ENCODE data around the gene STK11.

STK11 gene

GRCh38 chr19:1251330-1252220, 46.0 kb downstream of the STK11 start:
- DNase-seq, result peak; percentile 80

GRCh38 chr19:1252221-1252820, 46.7 kb downstream of the STK11 start:
- DNase-seq, result peak; percentile 90

GRCh38 chr19:1252821-1253513, 47.4 kb downstream of the STK11 start:
- DNase-seq, result peak; percentile 90

DNA sequence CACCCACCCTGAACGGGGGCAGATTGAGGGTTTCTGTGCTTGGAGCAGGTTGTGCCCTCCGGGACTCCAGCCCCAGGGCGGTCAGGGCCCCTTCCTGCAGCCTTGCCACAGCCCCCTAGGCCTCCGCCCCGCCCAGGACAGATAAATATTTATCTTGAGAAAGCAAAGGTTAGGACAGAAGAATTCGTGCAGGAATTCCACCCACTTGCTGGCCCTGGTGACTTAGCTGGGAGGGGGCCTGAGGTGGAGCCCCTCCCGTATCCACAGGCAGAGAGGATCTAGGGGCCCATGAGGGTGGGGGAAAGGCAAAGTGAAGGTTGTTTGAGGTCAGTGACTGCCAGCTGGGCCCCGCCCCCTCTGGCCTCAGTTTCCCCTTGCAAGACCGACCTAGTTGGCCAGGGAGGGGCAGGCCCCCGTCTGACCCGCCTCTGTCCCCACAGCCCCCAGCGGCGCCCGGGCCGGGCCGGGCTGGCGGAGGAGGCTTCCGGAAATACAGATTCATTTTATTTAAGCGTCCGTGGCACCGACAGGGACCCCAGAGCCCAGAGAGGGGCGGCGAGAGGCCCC, 48.0 kb downstream of the STK11 start:
- no peak for DNase-seq

- no peak for DNase-seq
These were observed 48.5 kb downstream of the STK11 start for GRCh38 chr19:1254081-1254527.

DNA sequence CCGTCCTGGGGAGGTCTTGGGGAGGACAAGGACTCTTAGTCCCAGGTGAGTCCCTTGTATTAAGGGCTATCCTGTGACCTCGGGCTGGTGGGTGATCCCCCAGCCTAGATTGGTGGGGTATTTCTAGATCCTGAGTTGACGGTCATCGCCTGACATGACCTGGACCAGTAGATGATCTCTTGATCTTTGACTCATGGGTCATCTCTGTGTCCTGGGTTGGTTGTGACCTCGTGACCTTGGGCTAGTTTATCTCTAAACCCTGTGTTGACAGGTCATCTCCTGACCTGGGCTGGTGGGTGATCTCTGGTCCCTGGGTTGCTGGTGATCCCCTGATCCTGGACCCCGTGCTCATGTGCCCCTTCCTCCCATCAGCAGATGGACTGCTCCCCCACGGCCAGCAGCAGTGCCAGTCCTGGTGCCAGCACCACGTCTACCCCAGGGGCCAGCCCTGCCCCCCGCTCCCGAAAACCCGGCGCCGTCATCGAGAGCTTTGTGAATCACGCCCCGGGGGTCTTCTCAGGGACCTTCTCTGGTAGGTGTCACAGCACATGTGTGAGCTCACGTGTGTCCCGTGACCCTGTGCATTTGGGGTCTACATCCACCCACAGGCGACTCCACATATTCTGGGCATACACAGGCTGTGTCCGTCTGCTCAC, 49.1 kb downstream of the STK11 start:
- DNase-seq, result no peak

DNA sequence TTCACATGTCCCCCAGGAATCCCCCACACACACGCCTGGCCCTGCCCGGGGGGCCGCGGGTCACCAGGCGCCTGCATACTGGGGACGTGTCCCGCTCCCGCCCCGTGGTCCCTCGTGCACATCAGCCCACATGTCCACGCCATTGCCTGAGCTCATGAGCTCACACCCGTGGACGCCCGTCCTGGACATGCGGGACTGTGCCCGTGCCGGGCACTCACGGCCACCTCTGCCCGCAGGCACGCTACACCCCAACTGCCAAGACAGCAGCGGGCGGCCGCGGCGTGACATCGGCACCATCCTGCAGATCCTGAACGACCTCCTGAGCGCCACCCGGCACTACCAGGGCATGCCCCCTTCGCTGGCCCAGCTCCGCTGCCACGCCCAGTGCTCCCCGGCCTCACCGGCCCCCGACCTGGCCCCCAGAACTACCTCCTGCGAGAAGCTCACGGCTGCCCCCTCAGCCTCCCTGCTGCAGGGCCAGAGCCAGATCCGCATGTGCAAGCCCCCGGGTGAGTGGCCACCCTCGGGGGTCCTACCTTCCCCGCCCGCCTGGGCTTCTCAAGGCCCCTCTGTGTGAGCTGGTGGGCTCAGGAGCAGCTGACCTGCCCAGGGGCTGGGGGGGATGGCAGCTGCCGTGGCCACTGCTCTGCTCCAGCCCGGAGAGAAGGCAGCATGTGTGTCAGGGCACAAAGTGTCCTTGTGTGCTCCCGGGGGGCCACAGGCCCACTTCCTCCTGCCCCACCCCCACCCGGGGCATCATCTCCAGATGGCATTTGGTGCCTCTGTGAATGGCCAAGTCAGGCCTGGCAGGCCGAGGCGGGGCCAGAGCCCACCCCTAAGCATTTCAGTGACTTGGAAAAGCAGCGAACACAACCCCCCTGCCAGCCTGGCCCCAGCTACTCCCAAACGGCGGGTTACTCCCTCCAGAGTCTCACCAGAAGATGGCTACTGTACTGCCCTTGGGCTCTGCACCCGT, 49.9 kb downstream of the STK11 start:
- no peak for DNase-seq

GRCh38 chr19:1256646-1257474, 51.3 kb downstream of the STK11 start:
- DNase-seq, result no peak

DNA sequence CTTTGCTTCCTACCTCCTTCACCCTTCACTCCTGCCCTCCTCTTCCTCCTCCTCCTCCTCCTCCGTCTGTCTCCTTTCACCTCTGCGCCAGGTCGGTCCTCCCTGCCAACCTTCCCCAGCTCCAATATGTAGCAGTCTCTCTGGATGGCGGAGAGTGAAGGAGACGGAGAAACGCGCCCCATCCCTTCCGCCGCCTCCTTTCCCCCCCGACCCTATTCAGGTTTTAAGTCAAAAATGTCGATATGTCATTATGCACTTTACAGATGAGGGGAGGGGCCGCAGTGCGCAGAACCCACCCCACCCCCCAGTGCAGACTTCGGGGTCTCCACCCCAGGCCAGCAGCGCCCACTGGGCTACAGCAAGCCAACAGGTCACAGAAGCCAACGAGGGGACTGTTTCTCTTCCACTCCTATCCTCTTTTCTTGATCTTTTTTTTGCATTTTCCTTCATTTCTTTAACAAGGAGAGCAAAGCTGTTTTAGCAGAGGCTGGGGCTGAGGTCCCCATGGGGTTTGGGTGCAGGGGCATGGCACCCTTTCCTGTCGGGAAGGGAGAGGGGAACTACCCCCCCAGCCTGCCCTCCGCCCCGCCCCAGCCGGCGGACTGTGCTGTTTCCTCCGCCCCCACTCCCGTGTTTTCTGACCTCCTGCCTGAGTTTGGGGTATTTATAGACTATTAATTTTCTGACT, 52.0 kb downstream of the STK11 start:
- DNase-seq, result no peak

GRCh38 chr19:1258163-1258492, 52.5 kb downstream of the STK11 start:
- DNase-seq, result no peak

- no peak for DNase-seq
These were observed 53.2 kb downstream of the STK11 start for GRCh38 chr19:1258707-1259205.

- no peak for DNase-seq
These were observed 53.8 kb downstream of the STK11 start for GRCh38 chr19:1259206-1259875.

DNA sequence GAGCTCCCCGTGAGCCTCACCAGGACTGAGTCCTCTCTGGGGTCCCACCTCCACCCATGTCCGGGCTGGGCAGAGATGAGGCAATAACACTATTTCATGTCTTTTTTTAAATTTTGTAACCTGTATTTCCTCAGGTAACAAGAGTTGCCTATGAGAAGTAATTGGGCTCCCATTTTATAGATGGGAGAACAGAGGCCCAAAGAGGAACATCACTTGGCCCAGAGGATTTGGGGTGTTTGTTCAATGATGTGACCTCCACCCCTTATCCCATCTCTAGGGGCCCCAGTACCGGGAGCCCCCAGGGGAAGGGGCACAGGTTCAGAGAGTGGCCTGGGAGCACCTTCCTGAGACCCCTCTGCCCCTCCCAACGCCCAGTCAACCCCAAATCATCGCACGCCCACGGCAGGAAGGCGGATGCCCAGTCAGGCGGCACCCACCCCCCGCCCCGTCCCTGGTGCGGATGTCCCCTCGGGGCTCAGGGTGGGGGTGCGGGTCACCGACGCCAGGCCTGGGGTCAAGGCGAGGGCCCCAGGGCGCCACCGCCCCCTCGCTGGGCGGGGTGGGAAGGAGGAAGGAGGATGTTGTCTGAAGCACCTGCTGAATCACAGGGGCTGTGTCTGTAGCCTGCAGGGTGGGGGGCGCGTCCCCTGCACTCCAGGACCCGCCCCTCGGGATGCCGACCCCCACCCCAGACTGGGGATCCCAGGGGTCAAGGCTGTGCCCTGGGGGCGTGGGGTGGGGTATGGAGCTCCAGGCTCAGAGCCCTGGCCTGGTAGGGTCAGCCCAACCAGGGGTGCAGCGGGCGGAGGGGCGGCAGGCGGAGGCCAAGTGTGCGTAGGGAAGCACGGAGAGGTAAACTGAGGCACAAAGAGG, 54.5 kb downstream of the STK11 start:
- no peak for DNase-seq

- DNase-seq, result peak; percentile 98
These were observed 55.4 kb downstream of the STK11 start for GRCh38 chr19:1260749-1261537.

GRCh38 chr19:1261538-1261797, 55.9 kb downstream of the STK11 start:
- DNase-seq, result no peak

DNA sequence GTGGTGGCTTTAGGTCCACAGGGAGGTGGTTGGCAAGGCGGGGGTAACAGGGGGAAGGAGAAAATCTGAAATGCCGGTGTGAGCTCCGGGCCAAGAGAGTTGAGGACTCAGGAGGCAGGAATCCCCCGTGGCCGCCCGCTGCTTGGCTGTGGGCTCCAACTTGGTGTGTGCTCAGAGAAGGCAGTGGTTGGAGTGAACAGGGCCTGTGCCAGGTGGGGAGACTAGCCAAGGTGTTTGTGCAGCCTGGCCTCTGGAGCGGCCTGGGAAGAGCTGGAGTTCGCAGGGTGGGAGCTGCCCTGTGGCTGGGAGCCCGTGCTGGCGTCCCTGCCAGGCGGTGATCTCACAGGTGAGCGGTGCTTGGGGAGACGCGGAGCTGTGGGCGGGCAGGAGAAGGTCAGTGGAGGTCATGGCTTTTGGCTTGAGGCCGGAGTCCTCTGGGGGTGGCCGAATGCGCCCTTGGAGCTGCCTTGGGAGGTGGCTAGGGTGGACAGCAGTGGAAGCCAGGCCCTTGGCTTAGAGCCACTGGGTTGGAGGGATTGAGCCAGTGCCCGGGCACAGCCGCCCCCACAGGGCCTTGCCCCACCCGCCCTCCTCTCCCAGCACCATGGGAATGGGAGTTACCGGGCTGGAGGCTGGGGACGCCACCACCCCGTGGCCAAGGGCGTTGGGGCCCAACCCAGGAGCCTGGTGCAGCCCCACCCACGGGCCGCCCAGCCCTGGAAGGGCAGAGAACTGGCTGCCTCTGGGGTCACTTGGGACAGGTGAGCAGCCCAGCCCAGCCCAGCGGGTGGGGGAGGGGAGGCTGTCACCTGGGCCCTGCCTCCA, 56.4 kb downstream of the STK11 start:
- peak; percentile 82 for DNase-seq

GRCh38 chr19:1262623-1263123, 57.1 kb downstream of the STK11 start:
- peak; percentile 64 for DNase-seq
